HEK293T (cell line): ENCODE data around the gene ZNRD2.

Experiments
- CTCF ChIA-PET: fragments of 350-600 bp; formaldehyde crosslinking; extraction: SDS; loops from one replicate; lab custom pipeline; 2021; ENCODE audit warnings: antibody characterized with exemption, inconsistent platforms; lab: Yijun Ruan, JAX
- POLR2A ChIA-PET: fragments of 350-600 bp; formaldehyde crosslinking; extraction: SDS; loops from one replicate; lab custom pipeline; 2020; ENCODE audit warnings: antibody characterized with exemption, inconsistent platforms; lab: Yijun Ruan, JAX
- DNase-seq: peaks from one replicate; pipeline ENCODE4 v3.0.0; 2012; ENCODE audit warnings: mixed read lengths; ENCODE audit errors: extremely low spot score
- ARNT ChIP-seq: fragments of 450-650 bp; IDR thresholded peaks from 2 replicates; pipeline ENCODE4 v1.6.1; 2017; ENCODE audit warnings: mild to moderate bottlenecking
- BHLHE40 ChIP-seq: fragments of 450-650 bp; IDR thresholded peaks from 2 replicates; pipeline ENCODE4 v1.6.1; 2016; ENCODE audit warnings: mild to moderate bottlenecking, moderate library complexity, borderline replicate concordance
- CTBP1 ChIP-seq: fragments of 450-650 bp; IDR thresholded peaks from 2 replicates; pipeline ENCODE4 v1.6.1; 2016; ENCODE audit warnings: borderline replicate concordance
- ELF4 ChIP-seq: fragments of 450-650 bp; IDR thresholded peaks from 2 replicates; pipeline ENCODE4 v1.6.1; 2017; ENCODE audit warnings: antibody characterized with exemption
- FOXA1 ChIP-seq: fragments of 450-650 bp; IDR thresholded peaks from 2 replicates; pipeline ENCODE4 v1.6.1; 2016; ENCODE audit warnings: mild to moderate bottlenecking
- FOXK2 ChIP-seq: fragments of 450-650 bp; IDR thresholded peaks from 2 replicates; pipeline ENCODE4 v1.6.1; 2016; ENCODE audit warnings: mild to moderate bottlenecking
- FOXM1 ChIP-seq: fragments of 450-650 bp; IDR thresholded peaks from 2 replicates; pipeline ENCODE4 v1.6.1; 2017; ENCODE audit warnings: mild to moderate bottlenecking, borderline replicate concordance
- HDGF ChIP-seq: fragments of 450-650 bp; IDR thresholded peaks from 2 replicates; pipeline ENCODE4 v1.6.1; 2017; ENCODE audit warnings: antibody characterized with exemption, borderline replicate concordance
- L3MBTL2 ChIP-seq: fragments of 450-650 bp; conservative IDR thresholded peaks from 2 replicates; pipeline ENCODE4 v1.6.1; 2016; ENCODE audit warnings: mild to moderate bottlenecking
- LEF1 ChIP-seq: fragments of 450-650 bp; IDR thresholded peaks from 2 replicates; pipeline ENCODE4 v1.6.1; 2017; ENCODE audit warnings: mild to moderate bottlenecking, borderline replicate concordance
- NFRKB ChIP-seq: fragments of 450-650 bp; IDR thresholded peaks from 2 replicates; pipeline ENCODE4 v1.6.1; 2016; ENCODE audit warnings: mild to moderate bottlenecking, moderate library complexity
- SP1 ChIP-seq: fragments of 450-650 bp; IDR thresholded peaks from 2 replicates; pipeline ENCODE4 v1.6.1; 2017
- SUZ12 ChIP-seq: fragments of 450-650 bp; IDR thresholded peaks from 2 replicates; pipeline ENCODE4 v1.6.1; 2016; ENCODE audit warnings: mild to moderate bottlenecking
- TARDBP ChIP-seq: fragments of 450-650 bp; IDR thresholded peaks from 2 replicates; pipeline ENCODE4 v1.6.1; 2016
- ZNF384 ChIP-seq: fragments of 450-650 bp; IDR thresholded peaks from 2 replicates; pipeline ENCODE4 v1.6.1; 2016
- TF ChIP-seq, protein P1 (sequence below): fragments of 450-650 bp; IDR thresholded peaks from 2 replicates; pipeline ENCODE4 v1.6.1; 2016

The ZNRD2 gene

GRCh38 chr11:65576232-65576866 is 6.1 kb downstream of the ZNRD2 start:
- DNase-seq: no peak
- CTCF ChIA-PET: interaction anchor here (1.2 kb wide), 2 partner anchors 17 to 36 kb away, joined by 3 to 5 read pairs; no protein-coding TSS in a partner anchor
- POLR2A ChIA-PET: interaction anchor here (1.3 to 1.9 kb wide), 3 partner anchors 18 to 37 kb away, joined by 4 to 5 read pairs (median 5); no protein-coding TSS in a partner anchor
- TF ChIP-seq NFRKB (no peak), ELF4 (no peak), L3MBTL2 (no peak), HDGF (no peak), FOXM1 (no peak), ARNT (no peak), FOXK2 (no peak), SP1 (no peak), FOXA1 (no peak), LEF1 (no peak), ZNF384 (no peak)
- TF ChIP-seq, protein P1, sequence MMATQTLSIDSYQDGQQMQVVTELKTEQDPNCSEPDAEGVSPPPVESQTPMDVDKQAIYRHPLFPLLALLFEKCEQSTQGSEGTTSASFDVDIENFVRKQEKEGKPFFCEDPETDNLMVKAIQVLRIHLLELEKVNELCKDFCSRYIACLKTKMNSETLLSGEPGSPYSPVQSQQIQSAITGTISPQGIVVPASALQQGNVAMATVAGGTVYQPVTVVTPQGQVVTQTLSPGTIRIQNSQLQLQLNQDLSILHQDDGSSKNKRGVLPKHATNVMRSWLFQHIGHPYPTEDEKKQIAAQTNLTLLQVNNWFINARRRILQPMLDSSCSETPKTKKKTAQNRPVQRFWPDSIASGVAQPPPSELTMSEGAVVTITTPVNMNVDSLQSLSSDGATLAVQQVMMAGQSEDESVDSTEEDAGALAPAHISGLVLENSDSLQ: no peak

- ChIA-PET CTCF (interaction anchor here (1.2 to 1.3 kb wide), 3 partner anchors 11 to 36 kb away, joined by 3 to 5 read pairs (median 3); no protein-coding TSS in a partner anchor), POLR2A (interaction anchor here (0.9 to 1.9 kb wide), 5 partner anchors 9 to 38 kb away, joined by 4 to 5 read pairs (median 4); partner anchors contain the start of genes MAP3K11 and PCNX3)
- TF ChIP-seq ZNF384: no peak
- TF ChIP-seq, protein P1: no peak
- TF ChIP-seq FOXK2: no peak
- no peak for TF ChIP-seq FOXA1
- TF ChIP-seq TARDBP: no peak
- no peak for TF ChIP-seq BHLHE40
- TF ChIP-seq NFRKB: no peak
- no peak for TF ChIP-seq SUZ12
- TF ChIP-seq LEF1: no peak
- TF ChIP-seq SP1: no peak
- TF ChIP-seq FOXM1: no peak
- no peak for TF ChIP-seq CTBP1
- TF ChIP-seq HDGF: no peak
- no peak for DNase-seq
Measured at GRCh38 chr11:65576867-65577755, 6.8 kb downstream of the ZNRD2 start.

GRCh38 chr11:65577756-65578109 is 7.5 kb downstream of the ZNRD2 start:
- ChIA-PET CTCF (interaction anchor here (1.2 to 1.3 kb wide), 2 partner anchors 10 to 37 kb away, joined by 3 to 5 read pairs; no protein-coding TSS in a partner anchor), POLR2A (interaction anchor here (0.7 to 1.2 kb wide), 3 partner anchors 9 to 37 kb away, joined by 3 to 4 read pairs (median 4); partner anchors contain the start of genes MAP3K11 and PCNX3)
- no peak for TF ChIP-seq LEF1
- TF ChIP-seq ELF4: no peak
- no peak for TF ChIP-seq FOXM1
- no peak for TF ChIP-seq FOXK2
- no peak for TF ChIP-seq HDGF
- no peak for TF ChIP-seq L3MBTL2
- TF ChIP-seq ARNT: no peak
- no peak for TF ChIP-seq ZNF384
- TF ChIP-seq, protein P1: no peak
- TF ChIP-seq FOXA1: no peak

GRCh38 chr11:65578134-65578533 is 7.9 kb downstream of the ZNRD2 start:
- ChIA-PET POLR2A (interaction anchor here (0.7 to 1.2 kb wide), 3 partner anchors 8 to 37 kb away, joined by 3 to 4 read pairs (median 4); partner anchors contain the start of genes MAP3K11 and PCNX3), CTCF (interaction anchor here (1.3 kb wide), 1 partner anchor 10 kb away, joined by 3 read pairs; no protein-coding TSS in a partner anchor)
- no peak for TF ChIP-seq SP1
- no peak for TF ChIP-seq ELF4
- no peak for TF ChIP-seq FOXA1
- no peak for TF ChIP-seq FOXK2
- no peak for TF ChIP-seq SUZ12
- no peak for DNase-seq

More at GRCh38 chr11:65577756-65578109, 7.5 kb downstream of the ZNRD2 start:
- no peak for DNase-seq

DNA sequence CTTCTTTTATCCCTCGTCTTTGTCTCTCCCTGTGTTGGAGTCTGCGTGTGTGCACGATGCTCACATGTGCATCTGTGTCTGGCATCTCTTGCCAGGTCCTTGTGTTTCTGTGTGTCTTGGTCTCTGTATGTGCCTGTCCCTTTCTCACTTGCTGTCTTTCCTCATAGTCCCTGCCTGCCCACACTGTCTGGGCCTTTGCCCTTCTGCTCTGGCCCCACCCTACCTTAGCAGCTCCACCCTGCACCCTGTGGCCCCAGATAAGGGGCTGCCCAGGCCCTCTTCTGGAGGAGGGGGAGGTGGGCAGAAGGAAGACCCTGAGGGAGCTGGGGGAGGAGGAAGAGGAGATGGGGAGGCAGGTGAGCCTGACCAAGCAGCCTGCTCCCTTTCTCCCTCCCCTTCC is 8.4 kb downstream of the ZNRD2 start:
- POLR2A ChIA-PET: interaction anchor here (0.7 kb wide), 1 partner anchor 13 kb away, joined by 3 read pairs; no protein-coding TSS in a partner anchor
- DNase-seq: no peak
- CTCF ChIA-PET: no interaction called here
- TF ChIP-seq ARNT (no peak), FOXM1 (no peak), L3MBTL2 (no peak), BHLHE40 (no peak), SP1 (no peak), ELF4 (no peak), NFRKB (no peak), HDGF (no peak), LEF1 (no peak), FOXK2 (no peak), CTBP1 (no peak), SUZ12 (no peak)
